Liver (tissue), 9 donors: ENCODE results near the gene PPP1R13B. TPM values are rescaled to one million over a fixed set of nuclear protein-coding genes. Genes with fewer than 3 reads are reported as not detected.

Experiments used
- DNase-seq: peaks from one replicate; pipeline ENCODE4 v3.0.0-alpha.2; 2017; ENCODE audit warnings: low spot score
- H3K27ac ChIP-seq, 2 donors: one replicate each; pipeline ENCODE4 v1.7.0; 2013; ENCODE audit warnings: inconsistent platforms in 2 of 2, low read length in 2 of 2, control low read depth in 1 of 2, low read depth in 1 of 2, mild to moderate bottlenecking in 1 of 2
- H3K27me3 ChIP-seq, 4 donors: one replicate each; pipeline versions ENCODE4 v1.6.1 to v1.7.0; 2013; ENCODE audit warnings: low read length in 3 of 4, inconsistent platforms in 1 of 4, mild to moderate bottlenecking in 1 of 4, moderate library complexity in 1 of 4; ENCODE audit not compliant: control insufficient read depth in 4 of 4, insufficient read depth in 4 of 4
- H3K36me3 ChIP-seq, 4 donors: one replicate each; pipeline versions ENCODE4 v1.6.1 to v1.7.0; 2013; ENCODE audit warnings: low read length in 3 of 4, mild to moderate bottlenecking in 3 of 4, low read depth in 1 of 4, moderate library complexity in 1 of 4; ENCODE audit not compliant: control insufficient read depth in 4 of 4, insufficient read depth in 3 of 4
- H3K4me1 ChIP-seq, 4 donors: one replicate each; pipeline versions ENCODE4 v1.6.1 to v1.7.0; 2013; ENCODE audit warnings: low read length in 3 of 4, mild to moderate bottlenecking in 3 of 4, moderate library complexity in 1 of 4; ENCODE audit not compliant: control insufficient read depth in 4 of 4, insufficient read depth in 4 of 4
- H3K4me3 ChIP-seq, 3 donors: one replicate each; pipeline versions ENCODE4 v1.6.1 to v1.7.0; 2013; ENCODE audit warnings: low read length in 3 of 3, control low read depth in 1 of 3, low read depth in 1 of 3, mild to moderate bottlenecking in 1 of 3
- H3K9ac ChIP-seq, 2 donors: one replicate each; pipeline ENCODE4 v1.7.0; 2013; ENCODE audit warnings: low read length in 2 of 2, mild to moderate bottlenecking in 2 of 2, moderate library complexity in 2 of 2, control low read depth in 1 of 2, low read depth in 1 of 2
- H3K9me3 ChIP-seq, 4 donors: one replicate each; pipeline versions ENCODE4 v1.6.1 to v1.7.0; 2013; ENCODE audit warnings: low read length in 3 of 4; ENCODE audit not compliant: control insufficient read depth in 4 of 4
- ATF3 ChIP-seq: IDR thresholded peaks from 2 replicates; pipeline ENCODE4 v1.6.1; 2016; ENCODE audit warnings: antibody characterized with exemption
- EGR1 ChIP-seq, 2 donors: IDR thresholded peaks; 2 replicates each; pipeline ENCODE4 v1.6.1; 2016 to 2018; ENCODE audit warnings: antibody characterized with exemption in 2 of 2, low read depth in 2 of 2
- FOXA1 ChIP-seq: IDR thresholded peaks from 2 replicates; pipeline ENCODE4 v1.6.1; 2016; ENCODE audit warnings: antibody characterized with exemption
- FOXA2 ChIP-seq: IDR thresholded peaks from 2 replicates; pipeline ENCODE4 v1.6.1; 2016; ENCODE audit warnings: antibody characterized with exemption
- GABPA ChIP-seq, 2 donors: IDR thresholded peaks in 1 of 2; conservative IDR thresholded peaks in 1 of 2; 2 replicates each; pipeline ENCODE4 v1.6.1; 2016; ENCODE audit warnings: antibody characterized with exemption in 2 of 2, mild to moderate bottlenecking in 1 of 2, moderate library complexity in 1 of 2
- HNF4A ChIP-seq, 2 donors: conservative IDR thresholded peaks; 2 replicates each; pipeline ENCODE4 v1.6.1; 2016; ENCODE audit warnings: antibody characterized with exemption in 2 of 2, mild to moderate bottlenecking in 2 of 2
- HNF4G ChIP-seq: IDR thresholded peaks from 2 replicates; pipeline ENCODE4 v1.6.1; 2016; ENCODE audit warnings: antibody characterized with exemption
- JUND ChIP-seq, 2 donors: IDR thresholded peaks; 2 replicates each; pipeline ENCODE4 v1.6.1; 2016; ENCODE audit warnings: antibody characterized with exemption in 2 of 2
- RAD21 ChIP-seq, 2 donors: IDR thresholded peaks; 2 replicates each; pipeline ENCODE4 v1.6.1; 2016; ENCODE audit warnings: antibody characterized with exemption in 2 of 2, mild to moderate bottlenecking in 2 of 2
- SP1 ChIP-seq: IDR thresholded peaks from 2 replicates; pipeline ENCODE4 v1.6.1; 2018; ENCODE audit warnings: antibody characterized with exemption, mild to moderate bottlenecking
- TAF1 ChIP-seq: conservative IDR thresholded peaks from 2 replicates; pipeline ENCODE4 v1.6.1; 2016; ENCODE audit warnings: antibody characterized with exemption, mild to moderate bottlenecking
- YY1 ChIP-seq: IDR thresholded peaks from 2 replicates; pipeline ENCODE4 v1.6.1; 2016; ENCODE audit warnings: antibody characterized with exemption, mild to moderate bottlenecking
- WGBS: extraction: QIAGEN DNeasy Blood & Tissue Kit; methylation state at CpG from one replicate; pipeline ENCODE4 v1.1.7; 2013; 5-methylcytosine and 5-hydroxymethylcytosine counted together
- polyA plus RNA-seq, 2 donors: library from polyadenylated mRNA; stranded (reverse) in 1 of 2; unstranded in 1 of 2; fragments of 200-250 nt in 1 of 2; fragments of >200 nt in 1 of 2; fragmentation: Nextera tagmentation in 1 of 2; extraction: Ambion mirVana in 1 of 2; gene quantifications; one replicate each; pipeline versions ENCODE4 v1.2.1 to v1.2.3, GENCODE V29; 2013 to 2015
- total RNA-seq, 2 donors: library from RNA; depleted of rRNA; stranded (reverse); fragments of >200 nt; gene quantifications; one replicate each; pipeline ENCODE4 v1.2.3, GENCODE V29; 2014
- TF ChIP-seq, protein P1 (sequence below): IDR thresholded peaks from 2 replicates; pipeline ENCODE4 v1.6.1; 2016; ENCODE audit warnings: antibody characterized with exemption, mild to moderate bottlenecking
- TF ChIP-seq, protein P2 (sequence below): IDR thresholded peaks from 2 replicates; pipeline ENCODE4 v1.6.1; 2016; ENCODE audit warnings: antibody characterized with exemption
- TF ChIP-seq, protein P3 (sequence below): fragments of 150-350 bp; IDR thresholded peaks from 2 replicates; pipeline ENCODE4 v1.5.1; 2017; ENCODE audit warnings: improper control_type of control experiment, low read depth, low read length; ENCODE audit not compliant: missing input control
- donor health status: healthy.
- donor health status: healthy.
- donor health status: healthy.
- donor health status: healthy.
- donor health status: healthy.

The PPP1R13B gene
- total and polyA plus RNA-seq, 4 donors = 3.2 to 15.1 (median 5.1) TPM

DNA sequence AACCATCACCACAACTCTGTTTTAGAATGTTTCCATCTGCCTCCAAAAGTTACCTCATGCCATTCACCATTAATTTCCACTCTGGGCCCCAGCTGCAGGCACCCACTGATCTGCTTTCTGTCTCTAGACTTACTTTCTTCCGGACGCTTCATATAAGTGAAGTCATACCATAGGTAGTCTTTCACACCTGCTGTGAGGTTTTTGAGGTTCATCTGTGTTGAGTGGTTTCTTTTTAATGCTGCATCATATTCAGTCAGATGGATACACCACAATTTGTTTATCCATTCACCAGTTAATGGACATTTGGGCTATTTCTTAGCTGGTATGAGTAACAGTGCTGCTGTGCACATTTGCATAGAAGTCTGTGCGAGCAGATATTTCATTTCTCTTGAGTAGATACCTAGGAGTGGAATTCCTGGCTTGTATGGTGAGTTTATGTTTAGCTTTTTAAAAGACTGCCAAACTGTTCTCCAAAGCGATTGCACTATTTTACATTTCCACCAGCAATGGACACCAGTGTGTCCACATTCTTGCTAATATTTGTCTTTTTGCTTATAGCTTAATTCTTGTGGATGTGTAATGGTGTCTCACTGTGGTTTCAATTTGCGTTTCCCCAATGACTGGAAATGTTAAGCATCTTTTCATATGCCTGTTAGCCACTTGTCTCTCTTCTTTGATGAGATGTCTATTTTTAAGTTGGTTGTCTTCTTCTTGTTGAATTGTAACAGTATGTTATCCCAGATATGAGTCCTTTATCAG lies 83.5 kb downstream of the PPP1R13B start:
- DNase-seq = no peak
- 94% methylated on average over 5 of the region's 5 CpGs for WGBS
- Histone ChIP-seq H3K36me3 (peaks cover 0 to 6% (median 5%) of the 10 kb centered on the region in 4 donors), H3K4me3 (no peak overlapping the region), H3K9me3 (no peaks in the 10 kb centered on the region), H3K27ac (no peak overlapping the region), H3K4me1 (peaks cover 0 to 2% (median 0%) of the 10 kb centered on the region in 4 donors), H3K9ac (no peak overlapping the region), H3K27me3 (no peaks in the 10 kb centered on the region)
- TF ChIP-seq TAF1 (no peak), EGR1 (IDR thresholded peaks at IDR 0.05; ENCODE audit: low read depth in 2 of 2) (no peak), YY1 (no peak), JUND (IDR thresholded peaks at IDR 0.05) (no peak), SP1 (no peak), FOXA2 (no peak), ATF3 (no peak)

DNA sequence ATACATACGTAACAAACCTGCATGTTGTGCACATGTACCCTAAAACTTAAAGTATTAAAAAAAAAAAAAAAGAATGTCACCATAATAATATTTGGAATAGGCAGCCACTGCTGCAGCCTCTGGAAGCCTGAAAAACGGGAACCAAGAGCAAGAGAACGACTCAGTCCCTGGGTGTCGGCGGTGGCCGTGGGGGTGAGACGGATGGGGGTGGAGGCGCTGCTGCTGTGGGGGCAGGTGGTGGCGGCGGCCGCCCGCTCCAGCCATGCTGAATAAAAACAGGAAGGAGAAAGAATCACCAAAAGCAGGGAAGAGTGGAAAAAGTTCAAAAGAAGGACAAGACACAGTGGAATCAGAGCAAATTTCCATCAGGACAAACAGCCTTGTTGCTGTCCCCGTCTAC lies 84.8 kb downstream of the PPP1R13B start:
- Histone ChIP-seq H3K36me3 (peaks cover 1 to 6% (median 5%) of the 10 kb centered on the region in 4 donors), H3K4me3 (no peak overlapping the region), H3K9me3 (no peaks in the 10 kb centered on the region), H3K4me1 (no peaks in the 10 kb centered on the region), H3K9ac (no peak overlapping the region), H3K27me3 (no peaks in the 10 kb centered on the region), H3K27ac (no peak overlapping the region)
- TF ChIP-seq RAD21 (IDR thresholded peaks at IDR 0.05) (no peak), FOXA1 (no peak), HNF4G (no peak), ATF3 (no peak), FOXA2 (no peak), EGR1 (IDR thresholded peaks at IDR 0.05; ENCODE audit: low read depth in 2 of 2) (no peak), GABPA (IDR thresholded peaks at IDR 0.05 in 1 of 2, conservative IDR thresholded peaks at IDR 0.05 in 1 of 2) (no peak), HNF4A (conservative IDR thresholded peaks at IDR 0.05) (no peak)
- TF ChIP-seq, protein P1, sequence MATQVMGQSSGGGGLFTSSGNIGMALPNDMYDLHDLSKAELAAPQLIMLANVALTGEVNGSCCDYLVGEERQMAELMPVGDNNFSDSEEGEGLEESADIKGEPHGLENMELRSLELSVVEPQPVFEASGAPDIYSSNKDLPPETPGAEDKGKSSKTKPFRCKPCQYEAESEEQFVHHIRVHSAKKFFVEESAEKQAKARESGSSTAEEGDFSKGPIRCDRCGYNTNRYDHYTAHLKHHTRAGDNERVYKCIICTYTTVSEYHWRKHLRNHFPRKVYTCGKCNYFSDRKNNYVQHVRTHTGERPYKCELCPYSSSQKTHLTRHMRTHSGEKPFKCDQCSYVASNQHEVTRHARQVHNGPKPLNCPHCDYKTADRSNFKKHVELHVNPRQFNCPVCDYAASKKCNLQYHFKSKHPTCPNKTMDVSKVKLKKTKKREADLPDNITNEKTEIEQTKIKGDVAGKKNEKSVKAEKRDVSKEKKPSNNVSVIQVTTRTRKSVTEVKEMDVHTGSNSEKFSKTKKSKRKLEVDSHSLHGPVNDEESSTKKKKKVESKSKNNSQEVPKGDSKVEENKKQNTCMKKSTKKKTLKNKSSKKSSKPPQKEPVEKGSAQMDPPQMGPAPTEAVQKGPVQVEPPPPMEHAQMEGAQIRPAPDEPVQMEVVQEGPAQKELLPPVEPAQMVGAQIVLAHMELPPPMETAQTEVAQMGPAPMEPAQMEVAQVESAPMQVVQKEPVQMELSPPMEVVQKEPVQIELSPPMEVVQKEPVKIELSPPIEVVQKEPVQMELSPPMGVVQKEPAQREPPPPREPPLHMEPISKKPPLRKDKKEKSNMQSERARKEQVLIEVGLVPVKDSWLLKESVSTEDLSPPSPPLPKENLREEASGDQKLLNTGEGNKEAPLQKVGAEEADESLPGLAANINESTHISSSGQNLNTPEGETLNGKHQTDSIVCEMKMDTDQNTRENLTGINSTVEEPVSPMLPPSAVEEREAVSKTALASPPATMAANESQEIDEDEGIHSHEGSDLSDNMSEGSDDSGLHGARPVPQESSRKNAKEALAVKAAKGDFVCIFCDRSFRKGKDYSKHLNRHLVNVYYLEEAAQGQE = no peak
- TF ChIP-seq, protein P2, sequence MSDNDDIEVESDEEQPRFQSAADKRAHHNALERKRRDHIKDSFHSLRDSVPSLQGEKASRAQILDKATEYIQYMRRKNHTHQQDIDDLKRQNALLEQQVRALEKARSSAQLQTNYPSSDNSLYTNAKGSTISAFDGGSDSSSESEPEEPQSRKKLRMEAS = no peak
- TF ChIP-seq, protein P3, sequence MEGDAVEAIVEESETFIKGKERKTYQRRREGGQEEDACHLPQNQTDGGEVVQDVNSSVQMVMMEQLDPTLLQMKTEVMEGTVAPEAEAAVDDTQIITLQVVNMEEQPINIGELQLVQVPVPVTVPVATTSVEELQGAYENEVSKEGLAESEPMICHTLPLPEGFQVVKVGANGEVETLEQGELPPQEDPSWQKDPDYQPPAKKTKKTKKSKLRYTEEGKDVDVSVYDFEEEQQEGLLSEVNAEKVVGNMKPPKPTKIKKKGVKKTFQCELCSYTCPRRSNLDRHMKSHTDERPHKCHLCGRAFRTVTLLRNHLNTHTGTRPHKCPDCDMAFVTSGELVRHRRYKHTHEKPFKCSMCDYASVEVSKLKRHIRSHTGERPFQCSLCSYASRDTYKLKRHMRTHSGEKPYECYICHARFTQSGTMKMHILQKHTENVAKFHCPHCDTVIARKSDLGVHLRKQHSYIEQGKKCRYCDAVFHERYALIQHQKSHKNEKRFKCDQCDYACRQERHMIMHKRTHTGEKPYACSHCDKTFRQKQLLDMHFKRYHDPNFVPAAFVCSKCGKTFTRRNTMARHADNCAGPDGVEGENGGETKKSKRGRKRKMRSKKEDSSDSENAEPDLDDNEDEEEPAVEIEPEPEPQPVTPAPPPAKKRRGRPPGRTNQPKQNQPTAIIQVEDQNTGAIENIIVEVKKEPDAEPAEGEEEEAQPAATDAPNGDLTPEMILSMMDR = no peak
- 94% methylated on average over 13 of the region's 13 CpGs for WGBS
- no peak for DNase-seq
